ENCODE measurements around the gene RGS11. TPM values are rescaled to one million over a fixed set of nuclear protein-coding genes. Genes with fewer than 3 reads are reported as not detected.

The RGS11 gene
- total RNA-seq, 1 donor from 2014 or later = 32.6 TPM

DNA sequence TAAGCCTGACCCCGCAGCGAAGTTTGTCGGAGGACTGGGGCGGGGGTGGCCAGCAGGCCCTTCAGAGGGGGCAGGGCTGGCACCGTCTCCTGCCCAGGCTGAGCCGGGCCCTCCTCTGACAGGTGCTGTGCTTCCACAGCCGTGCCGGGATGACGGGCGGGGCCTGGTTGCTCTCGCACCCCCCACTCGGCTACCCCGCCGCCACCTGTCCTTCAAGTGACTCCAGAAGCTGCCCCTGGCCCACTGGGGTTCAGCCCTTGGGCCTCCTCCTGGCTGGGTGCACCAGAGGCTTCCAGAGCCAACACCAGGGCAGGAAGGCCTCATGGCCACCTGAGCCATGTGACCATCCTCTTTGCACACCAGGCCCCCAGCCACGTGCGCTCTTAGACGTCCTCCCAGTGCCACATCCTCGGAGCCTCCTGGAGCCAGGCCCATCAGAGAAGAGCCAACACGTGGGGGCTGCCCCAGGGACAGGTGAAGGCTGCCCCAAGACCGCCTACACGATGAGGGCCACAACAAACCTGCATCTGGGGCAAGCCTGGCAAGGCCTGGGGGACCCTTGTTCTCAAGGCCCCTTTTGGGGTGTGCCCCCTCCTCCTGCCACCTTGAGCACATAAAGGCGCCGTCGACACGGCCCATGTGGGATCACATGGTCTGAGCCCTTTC lies 14.4 kb upstream of the RGS11 start:
- no peak overlapping the region for H3K27ac ChIP-seq
- intact Hi-C loops (cut with DNase I) = no loop called here
- DNase-seq (ENCODE audit: low spot score in 2 of 2) = no peak
- no peaks in the 10 kb centered on the region for H3K27me3 ChIP-seq
- TF ChIP-seq, protein P1, sequence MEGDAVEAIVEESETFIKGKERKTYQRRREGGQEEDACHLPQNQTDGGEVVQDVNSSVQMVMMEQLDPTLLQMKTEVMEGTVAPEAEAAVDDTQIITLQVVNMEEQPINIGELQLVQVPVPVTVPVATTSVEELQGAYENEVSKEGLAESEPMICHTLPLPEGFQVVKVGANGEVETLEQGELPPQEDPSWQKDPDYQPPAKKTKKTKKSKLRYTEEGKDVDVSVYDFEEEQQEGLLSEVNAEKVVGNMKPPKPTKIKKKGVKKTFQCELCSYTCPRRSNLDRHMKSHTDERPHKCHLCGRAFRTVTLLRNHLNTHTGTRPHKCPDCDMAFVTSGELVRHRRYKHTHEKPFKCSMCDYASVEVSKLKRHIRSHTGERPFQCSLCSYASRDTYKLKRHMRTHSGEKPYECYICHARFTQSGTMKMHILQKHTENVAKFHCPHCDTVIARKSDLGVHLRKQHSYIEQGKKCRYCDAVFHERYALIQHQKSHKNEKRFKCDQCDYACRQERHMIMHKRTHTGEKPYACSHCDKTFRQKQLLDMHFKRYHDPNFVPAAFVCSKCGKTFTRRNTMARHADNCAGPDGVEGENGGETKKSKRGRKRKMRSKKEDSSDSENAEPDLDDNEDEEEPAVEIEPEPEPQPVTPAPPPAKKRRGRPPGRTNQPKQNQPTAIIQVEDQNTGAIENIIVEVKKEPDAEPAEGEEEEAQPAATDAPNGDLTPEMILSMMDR (IDR thresholded peaks at IDR 0.05) = no peak
- H3K4me3 ChIP-seq = no peak overlapping the region
- no peaks in the 10 kb centered on the region for H3K4me1 ChIP-seq
- peaks cover 61 to 74% of the 10 kb centered on the region in 2 donors for H3K36me3 ChIP-seq
- H3K9me3 ChIP-seq = no peaks in the 10 kb centered on the region

DNA sequence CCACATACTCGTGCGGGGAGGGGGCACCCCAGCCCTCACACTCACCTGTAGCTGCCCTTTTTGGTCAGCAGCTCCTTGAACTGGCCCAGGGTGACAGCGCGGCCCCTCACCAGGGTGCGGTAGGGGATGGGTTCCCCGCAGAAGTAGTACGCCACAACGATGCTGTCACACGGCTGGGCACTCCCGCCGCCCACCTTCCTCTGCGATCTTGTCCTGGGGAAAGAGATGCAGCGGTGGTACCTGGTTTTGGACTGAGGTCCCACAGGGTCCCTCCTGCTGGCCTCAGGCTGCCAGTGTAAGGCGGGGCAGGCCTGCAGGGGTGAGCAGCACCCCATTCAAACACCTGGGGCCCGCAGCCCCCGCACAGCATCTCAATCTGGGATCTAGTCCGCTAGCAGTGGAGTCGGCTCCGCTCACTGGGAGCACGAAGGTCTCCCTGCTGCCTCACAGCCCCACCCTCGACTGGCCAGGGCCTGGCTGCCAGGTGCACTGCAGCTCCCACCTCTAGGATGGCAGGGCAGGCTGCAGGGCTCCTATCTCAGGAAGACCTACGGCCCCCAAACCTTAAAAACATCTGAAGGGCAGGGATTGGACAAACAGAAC lies 13.8 kb upstream of the RGS11 start:
- Histone ChIP-seq H3K4me1 (no peaks in the 10 kb centered on the region), H3K4me3 (no peak overlapping the region), H3K27me3 (no peaks in the 10 kb centered on the region), H3K27ac (no peak overlapping the region), H3K9me3 (no peaks in the 10 kb centered on the region), H3K36me3 (peaks cover 61 to 74% of the 10 kb centered on the region in 2 donors)
- DNase-seq (ENCODE audit: low spot score in 2 of 2) = no peak
- intact Hi-C loops (cut with DNase I) = no loop called here
- TF ChIP-seq, protein P1 (IDR thresholded peaks at IDR 0.05) = no peak

DNA sequence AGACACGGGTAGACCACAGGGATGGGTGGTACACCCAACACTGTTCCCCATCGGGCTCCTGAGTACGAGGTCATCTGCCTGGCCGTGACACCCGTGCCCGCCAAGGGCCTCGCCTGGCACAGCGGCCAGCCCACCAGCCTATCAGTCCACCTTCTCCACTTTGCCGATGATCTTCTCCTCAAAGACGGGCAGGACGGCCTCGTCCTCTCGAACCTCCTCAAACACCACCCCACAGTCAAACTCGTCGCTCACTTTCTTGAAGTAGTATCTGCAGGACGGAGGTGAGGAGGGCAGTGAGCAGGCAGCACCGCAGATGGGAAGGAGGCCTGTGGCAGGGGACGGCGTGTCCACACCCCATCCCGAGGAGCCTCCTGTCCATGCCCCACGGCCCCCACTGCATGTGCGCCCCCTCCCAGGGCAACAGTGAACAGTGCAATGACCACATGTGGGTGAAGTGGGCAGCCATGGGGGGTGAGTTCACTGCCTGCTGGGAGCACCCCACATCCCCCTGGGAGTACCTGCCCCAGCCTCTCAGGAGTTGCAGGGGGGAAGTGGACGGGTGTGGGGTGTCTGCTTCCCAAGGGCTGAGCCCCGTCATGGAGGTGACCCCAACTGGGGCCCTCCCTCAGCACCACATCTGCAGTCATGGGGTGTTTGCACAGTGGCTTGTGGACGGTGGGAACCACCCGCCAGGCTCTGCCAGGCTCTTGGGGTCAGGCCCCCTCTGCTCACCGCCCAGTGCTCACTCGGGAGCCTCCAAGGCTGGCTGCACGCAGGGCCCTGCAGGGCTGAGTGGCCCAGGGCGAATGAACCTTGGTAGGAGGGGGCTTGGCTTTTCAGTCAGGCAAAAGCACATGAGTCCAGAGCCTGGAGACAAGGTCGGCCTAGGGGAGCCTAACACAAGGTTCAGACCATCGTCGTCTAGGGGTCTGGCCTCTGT lies 12.5 kb upstream of the RGS11 start:
- intact Hi-C loops (cut with DNase I) = no loop called here
- no peak for DNase-seq (ENCODE audit: low spot score in 2 of 2)
- Histone ChIP-seq H3K27me3 (no peaks in the 10 kb centered on the region), H3K27ac (no peak overlapping the region), H3K4me3 (no peak overlapping the region), H3K9me3 (no peaks in the 10 kb centered on the region), H3K36me3 (peaks cover 55 to 68% of the 10 kb centered on the region in 2 donors), H3K4me1 (no peaks in the 10 kb centered on the region)
- TF ChIP-seq, protein P1 (IDR thresholded peaks at IDR 0.05) = no peak

DNA sequence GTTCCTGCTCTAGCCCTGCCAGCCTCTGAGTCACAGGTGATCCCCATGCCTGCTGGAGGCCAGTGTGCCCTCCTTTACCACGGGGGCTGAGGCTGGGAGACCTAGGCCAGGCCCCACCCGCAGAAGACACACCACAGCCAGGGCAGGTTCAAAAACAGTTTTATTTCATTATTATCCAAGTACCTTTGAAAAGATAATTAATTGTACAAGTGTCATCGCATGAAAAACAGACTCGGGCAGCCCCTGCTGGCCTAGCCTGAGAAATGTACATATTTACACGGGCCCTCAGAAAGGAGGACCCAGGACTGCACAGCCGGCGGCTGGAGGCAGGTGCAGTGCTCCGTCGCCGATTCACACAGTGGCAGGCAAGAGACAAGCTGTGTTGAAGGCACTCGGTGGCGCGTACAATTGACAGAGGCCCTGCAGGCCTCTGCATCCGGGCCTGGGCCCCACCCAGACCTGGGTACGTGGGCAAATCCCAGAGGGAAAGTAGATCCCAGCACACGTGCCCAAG lies 11.6 kb upstream of the RGS11 start:
- DNase-seq (ENCODE audit: low spot score in 2 of 2) = no peak
- Histone ChIP-seq H3K4me3 (no peak overlapping the region), H3K36me3 (peaks cover 50 to 60% of the 10 kb centered on the region in 2 donors), H3K27ac (no peak overlapping the region), H3K27me3 (no peaks in the 10 kb centered on the region), H3K4me1 (no peaks in the 10 kb centered on the region), H3K9me3 (no peaks in the 10 kb centered on the region)
- TF ChIP-seq, protein P1 (IDR thresholded peaks at IDR 0.05) = no peak
- intact Hi-C loops (cut with DNase I) = no loop called here

DNA sequence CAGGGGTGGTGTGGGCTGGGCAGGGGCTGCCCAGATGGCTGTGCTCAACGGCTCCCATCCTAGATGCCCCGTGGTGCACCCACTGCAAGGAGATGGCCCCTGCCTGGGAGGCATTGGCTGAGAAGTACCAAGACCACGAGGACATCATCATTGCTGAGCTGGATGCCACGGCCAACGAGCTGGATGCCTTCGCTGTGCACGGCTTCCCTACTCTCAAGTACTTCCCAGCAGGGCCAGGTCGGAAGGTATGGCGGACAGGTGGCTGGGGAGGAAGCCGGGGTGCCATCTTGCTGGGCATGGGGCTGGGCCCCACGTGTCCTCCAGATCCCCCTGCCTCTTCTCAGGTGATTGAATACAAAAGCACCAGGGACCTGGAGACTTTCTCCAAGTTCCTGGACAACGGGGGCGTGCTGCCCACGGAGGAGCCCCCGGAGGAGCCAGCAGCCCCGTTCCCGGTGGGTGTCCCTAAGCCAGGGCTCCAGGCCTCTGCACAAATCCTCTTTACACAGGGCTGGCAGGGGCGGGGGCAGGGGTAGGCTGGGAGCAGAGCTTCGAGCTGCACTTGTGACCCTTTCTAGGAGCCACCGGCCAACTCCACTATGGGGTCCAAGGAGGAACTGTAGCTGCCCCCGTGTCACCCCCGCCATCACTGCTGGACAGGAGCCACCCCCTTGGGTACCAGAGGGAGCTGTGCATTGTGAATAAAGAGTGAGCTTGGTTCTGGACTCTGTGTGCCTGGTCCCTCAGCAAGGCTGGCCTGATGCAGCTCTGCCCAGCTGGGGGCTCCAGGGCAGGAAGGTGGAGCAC lies 10.9 kb upstream of the RGS11 start:
- DNase-seq (ENCODE audit: low spot score in 2 of 2) = no peak
- intact Hi-C loops (cut with DNase I) = no loop called here

More for the DNA sequence above, 10.9 kb upstream of the RGS11 start:
- TF ChIP-seq, protein P1 (IDR thresholded peaks at IDR 0.05) = no peak
- H3K36me3 ChIP-seq = peaks cover 45 to 53% of the 10 kb centered on the region in 2 donors
- H3K27me3 ChIP-seq = no peaks in the 10 kb centered on the region
- H3K4me1 ChIP-seq = no peaks in the 10 kb centered on the region
- no peaks in the 10 kb centered on the region for H3K9me3 ChIP-seq
- H3K4me3 ChIP-seq = no peak overlapping the region
- no peak overlapping the region for H3K27ac ChIP-seq
